GM21528 (cell line): ENCODE measurements around the gene SLC52A1.
"Not testable (repeated sequence)": the region's sequence is repeated elsewhere in the genome, so short reads cannot be mapped to it uniquely, and the experiment has no call there.

Experiments
- ATAC-seq: cut with Tn5 transposase; IDR thresholded peaks from one replicate; pipeline ENCODE4 v1.9.1; 2021; ENCODE audit warnings: mild to moderate bottlenecking, moderate library complexity; ENCODE audit not compliant: unreplicated experiment, low FRiP score

The SLC52A1 gene

DNA sequence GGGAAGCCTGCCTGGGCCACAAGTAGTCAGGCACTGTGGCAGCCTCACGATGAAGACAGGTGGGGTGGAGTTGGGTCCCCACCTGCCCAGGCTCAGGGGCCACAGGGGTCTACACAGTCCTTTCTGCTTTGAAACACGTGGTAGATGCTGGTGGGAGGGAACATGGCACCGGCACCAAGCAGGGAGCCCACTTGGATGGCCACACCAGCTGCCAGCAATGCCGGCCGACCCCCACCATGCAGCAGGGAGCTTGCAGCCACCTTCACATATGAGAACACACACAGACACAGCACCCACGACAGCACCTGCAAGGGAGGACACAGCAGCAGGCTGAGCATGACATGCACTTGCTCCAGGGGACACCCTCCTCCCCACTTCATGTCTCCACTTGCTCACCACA lies 2.4 kb downstream of the SLC52A1 start:
- ATAC-seq, result no peak

DNA sequence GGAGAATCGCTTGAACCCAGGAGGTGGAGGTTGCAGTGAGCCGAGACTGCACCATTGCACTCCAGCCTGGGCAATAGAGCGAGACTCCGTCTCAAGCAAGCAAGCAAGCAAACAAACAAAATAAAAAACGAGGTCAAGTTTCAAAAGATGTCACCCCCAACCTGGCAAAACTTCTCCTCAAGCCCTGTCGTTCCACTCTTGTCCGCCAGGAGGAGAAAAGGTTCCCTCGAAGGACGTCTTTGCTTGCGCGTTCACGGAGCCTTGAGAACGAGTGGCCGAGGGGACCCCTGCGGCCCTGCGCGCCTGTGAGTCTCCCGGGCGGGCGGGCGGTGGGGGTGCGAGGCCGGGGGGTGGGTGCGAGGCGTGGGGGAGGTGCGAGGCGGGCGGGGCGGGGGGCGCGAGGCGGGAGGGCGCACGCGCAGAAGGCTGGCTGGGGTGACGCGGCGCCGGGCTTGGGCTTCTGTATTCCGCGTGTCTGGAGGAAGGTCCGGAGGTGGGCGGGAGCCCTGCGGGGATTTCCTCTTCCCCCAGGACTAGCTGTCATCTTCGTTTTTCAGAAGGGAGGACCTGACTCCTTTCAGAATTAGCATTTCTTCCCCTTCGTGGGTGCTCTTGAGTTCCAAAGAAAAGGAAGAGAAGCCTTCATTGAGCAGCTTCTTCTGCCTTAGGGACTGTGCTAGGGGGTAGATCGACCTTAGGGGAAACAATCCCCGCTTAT lies 3.7 kb downstream of the SLC52A1 start:
- peak; percentile 64 for ATAC-seq

DNA sequence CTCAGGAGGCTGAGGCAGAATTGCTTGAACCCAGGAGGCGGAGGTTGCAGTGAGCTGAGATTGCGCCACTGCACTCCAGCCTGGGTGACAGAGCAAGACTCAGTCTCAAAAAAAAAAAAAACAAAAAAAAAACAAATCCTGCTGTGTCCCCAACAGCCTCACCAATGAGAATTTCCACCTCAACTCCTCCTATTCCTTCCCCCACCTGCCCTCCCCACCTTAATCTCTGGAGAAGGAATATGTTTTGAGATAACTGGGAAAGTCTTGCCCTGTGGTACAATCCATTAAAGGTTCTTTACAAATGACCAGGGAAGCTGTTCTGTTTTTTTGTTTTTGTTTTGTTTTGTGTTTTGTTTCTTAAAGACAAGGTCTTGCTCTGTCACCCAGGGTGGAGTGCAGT lies 5.1 kb downstream of the SLC52A1 start:
- ATAC-seq, result not testable (repeated sequence)

DNA sequence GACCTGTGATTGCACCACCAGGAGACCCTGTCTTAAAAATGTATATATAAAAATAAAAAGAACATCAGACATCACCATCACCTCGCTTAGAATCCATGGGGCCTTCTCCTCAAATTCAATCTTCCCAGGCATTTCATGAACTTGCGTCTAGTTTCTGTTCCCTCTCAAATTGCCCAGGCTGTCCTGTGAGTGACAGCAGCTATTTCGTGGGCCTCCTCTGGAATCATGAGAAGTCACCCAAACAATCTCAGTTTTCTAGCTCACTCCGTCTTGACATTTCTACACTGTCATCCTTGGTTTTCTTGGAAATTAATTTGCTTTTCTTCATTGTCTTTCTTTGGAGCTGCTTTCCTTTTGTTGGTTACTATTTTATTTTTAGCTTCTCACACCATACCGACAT lies 7.3 kb downstream of the SLC52A1 start:
- no peak for ATAC-seq

DNA sequence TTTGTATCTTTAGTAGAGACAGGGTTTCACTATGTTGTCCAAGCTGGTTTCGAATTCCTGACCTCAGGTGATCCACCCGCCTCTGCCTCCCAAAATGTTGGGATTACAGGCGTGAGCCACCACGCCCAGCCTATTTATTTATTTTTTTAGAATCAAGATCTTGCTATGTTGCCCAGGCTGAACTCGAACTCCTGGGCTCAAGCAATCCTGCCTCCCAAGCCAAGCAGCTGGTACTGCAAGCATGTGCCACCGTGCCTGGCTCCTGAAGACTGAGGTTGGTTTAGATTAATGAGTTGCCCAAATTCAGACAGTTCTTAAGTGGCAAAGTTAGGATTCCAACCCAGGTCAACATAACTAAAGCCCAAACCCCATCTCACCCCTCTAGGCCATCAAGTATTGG lies 7.9 kb downstream of the SLC52A1 start:
- ATAC-seq, result no peak

DNA sequence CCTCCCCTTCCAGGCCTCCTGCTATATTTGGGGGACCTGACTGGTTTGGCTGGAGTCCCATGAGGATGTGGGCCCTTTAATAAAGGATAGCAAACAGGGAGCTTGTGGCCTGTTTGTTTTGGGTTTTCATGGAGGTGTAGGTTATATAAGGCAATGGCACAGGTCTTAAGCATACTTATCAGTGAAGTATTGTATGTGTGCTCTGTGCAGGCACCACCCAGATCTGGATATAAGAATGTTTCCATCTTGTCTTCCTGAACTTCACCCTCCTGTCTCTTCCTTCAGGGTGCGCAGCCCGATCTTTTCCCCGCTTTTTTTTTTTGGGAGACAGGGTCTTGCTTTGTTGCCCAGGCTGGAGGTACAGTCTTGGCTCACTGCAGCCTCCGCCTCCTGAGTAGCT lies 10.6 kb downstream of the SLC52A1 start:
- no peak for ATAC-seq

DNA sequence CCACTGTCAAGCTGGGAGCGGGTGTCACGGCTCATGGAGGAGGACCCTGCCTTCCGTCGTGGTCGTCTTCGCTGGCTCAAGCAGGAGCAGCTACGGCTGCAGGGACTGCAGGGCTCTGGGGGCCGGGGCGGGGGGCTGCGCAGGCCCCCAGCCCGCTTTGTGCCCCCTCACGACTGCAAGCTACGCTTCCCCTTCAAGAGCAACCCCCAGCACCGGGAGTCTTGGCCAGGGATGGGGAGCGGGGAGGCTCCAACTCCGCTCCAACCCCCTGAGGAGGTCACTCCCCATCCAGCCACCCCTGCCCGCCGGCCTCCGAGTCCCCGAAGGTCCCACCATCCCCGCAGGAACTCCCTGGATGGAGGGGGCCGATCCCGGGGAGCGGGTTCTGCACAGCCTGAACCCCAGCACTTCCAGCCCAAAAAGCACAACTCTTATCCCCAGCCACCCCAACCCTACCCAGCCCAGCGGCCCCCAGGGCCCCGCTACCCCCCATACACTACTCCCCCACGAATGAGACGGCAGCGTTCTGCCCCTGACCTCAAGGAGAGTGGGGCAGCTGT lies 11.6 kb downstream of the SLC52A1 start:
- ATAC-seq, result no peak

DNA sequence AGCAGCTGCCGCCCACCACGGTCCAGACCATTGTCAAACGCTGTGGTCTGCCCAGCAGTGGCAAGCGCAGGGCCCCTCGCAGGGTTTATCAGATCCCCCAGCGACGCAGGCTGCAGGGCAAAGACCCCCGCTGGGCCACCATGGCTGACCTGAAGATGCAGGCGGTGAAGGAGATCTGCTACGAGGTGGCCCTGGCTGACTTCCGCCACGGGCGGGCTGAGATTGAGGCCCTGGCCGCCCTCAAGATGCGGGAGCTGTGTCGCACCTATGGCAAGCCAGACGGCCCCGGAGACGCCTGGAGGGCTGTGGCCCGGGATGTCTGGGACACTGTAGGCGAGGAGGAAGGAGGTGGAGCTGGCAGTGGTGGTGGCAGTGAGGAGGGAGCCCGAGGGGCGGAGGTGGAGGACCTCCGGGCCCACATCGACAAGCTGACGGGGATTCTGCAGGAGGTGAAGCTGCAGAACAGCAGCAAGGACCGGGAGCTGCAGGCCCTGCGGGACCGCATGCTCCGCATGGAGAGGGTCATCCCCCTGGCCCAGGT lies 13.0 kb downstream of the SLC52A1 start:
- ATAC-seq, result no peak

DNA sequence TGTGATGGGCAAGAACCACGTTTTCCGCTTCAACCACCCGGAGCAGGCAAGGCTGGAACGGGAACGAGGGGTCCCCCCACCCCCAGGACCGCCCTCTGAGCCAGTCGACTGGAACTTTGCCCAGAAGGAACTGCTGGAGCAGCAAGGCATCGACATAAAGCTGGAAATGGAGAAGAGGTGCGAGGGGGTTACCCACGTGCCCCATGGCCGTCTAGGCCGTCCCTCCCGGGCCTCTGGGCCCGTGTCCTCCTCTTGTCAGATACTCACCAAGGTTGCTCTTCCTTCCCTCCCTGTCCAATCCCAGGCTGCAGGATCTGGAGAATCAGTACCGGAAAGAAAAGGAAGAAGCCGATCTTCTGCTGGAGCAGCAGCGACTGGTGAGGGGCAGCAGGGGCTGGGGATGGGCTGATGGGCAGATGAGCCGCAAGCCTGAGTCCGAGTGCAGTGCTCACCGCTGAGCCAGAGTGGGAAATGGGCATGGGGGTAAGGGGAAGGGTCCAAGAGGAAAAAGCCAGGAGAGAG lies 14.7 kb downstream of the SLC52A1 start:
- no peak for ATAC-seq

DNA sequence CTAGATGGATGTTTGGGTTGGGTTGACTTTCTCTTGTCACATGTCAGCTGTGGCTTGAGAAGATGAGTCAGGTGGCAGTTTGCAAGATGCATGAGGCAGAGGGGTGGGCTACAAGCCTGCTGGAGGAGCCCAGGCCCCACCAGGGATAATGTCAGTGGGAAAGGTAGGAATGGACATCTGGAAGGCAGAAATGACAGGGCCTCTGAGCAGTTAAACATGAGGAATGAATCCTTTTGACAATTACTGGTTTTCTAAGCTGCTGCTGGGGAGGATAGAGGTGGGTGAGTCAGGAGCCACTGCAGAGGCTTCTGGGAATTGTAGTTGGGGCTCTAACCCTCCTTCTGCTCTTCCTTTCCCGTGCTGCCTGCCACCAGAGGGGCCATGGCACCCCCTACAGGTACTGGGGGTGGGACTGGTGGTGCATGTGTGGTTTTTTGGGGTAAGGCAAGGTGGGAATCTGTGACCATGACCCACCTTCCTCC lies 15.7 kb downstream of the SLC52A1 start:
- ATAC-seq, result no peak

DNA sequence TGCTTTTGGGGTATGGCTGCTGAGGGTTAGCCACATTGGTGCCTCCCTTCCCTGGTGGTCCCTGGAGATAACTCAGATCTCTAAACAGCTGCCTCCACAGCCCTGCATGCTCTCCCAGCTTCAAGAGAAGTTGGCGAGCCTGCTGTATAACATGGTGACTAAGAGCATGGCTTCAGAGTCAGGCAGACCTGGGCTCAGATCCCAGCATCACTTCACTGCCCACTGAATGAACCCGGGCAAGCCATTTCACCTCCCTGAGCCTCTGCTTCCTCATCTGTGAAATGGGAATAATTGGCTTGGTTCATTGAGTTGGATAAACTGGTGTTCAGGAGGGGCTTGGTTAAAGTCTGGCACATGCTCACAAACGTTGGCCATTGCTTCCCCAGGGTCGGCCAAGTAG lies 20.9 kb downstream of the SLC52A1 start:
- no peak for ATAC-seq

DNA sequence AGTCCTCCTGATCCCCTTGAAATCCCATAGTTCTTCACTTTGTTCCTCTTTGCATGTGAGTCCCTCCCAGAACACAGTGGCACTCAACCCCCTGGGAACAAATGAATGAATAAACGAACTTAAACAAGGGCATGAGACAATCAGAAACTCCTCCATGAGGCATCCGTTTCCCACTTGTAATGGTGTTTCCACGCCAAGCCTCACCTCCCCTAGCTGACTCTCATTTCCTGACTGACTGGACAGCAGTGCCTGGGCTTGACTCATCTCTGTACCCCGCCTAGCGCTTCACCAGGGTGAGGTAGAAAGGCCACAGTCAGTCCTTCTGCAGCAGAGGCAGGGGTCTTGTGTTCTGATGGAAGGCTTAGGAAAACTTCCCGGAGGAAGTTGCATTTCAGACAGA lies 23.3 kb downstream of the SLC52A1 start:
- ATAC-seq, result no peak

DNA sequence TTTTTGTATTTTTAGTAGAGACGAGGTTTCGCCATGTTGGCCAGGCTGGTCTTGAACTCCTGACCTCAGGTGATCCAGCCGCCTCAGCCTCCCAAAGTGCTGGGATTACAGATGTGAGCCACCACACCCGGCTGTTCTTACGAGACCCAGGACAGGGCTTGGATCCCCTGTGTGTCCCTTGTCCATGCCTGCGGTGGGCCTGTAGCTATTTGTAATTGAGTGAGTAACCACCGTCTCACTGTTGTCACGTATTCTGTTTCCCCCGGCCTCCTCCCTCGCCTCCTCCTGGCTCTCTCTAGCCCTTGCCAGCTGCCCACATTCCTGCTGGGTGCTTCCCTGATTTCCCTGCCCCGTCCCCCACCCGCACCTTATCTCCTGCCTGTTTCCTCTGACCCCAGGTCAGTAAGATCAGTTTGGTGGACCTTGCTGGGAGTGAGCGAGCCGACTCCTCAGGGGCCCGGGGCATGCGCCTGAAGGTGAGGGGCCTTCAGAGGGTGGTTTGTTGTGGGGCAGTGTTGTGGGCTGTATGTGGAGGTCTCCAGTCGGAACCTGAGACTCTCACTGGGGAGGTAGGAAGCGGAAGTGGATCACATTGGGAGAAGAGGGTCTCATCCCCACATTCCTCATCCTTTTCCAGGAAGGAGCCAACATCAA lies 31.9 kb downstream of the SLC52A1 start:
- no peak for ATAC-seq

DNA sequence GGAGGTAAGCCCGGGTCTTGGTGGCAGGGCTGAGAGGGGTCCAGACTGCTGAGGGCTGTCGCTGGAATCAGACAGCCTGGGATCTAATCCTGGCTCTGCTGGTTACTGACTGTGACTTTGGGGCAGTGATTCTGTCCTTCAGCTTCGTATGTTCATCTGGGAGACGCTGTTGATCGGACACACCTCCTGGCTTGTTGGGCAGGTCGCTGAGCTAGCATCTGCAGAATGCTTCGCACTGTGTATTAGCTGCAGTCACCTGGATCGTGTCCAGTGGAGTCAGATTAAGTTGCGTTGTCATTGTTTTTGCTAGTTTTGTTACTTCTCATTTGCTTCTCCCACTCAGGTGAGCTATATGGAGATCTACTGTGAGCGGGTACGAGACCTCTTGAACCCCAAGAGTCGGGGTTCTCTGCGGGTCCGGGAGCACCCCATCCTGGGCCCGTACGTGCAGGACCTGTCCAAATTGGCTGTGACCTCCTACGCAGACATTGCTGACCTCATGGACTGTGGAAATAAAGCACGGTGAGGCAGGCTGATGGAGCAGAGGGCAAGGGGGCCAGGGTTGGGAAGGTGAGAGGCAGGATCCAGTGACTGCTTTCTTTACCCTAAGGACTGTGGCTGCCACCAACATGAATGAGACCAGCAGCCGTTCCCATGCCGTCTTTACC lies 33.0 kb downstream of the SLC52A1 start:
- ATAC-seq, result no peak

DNA sequence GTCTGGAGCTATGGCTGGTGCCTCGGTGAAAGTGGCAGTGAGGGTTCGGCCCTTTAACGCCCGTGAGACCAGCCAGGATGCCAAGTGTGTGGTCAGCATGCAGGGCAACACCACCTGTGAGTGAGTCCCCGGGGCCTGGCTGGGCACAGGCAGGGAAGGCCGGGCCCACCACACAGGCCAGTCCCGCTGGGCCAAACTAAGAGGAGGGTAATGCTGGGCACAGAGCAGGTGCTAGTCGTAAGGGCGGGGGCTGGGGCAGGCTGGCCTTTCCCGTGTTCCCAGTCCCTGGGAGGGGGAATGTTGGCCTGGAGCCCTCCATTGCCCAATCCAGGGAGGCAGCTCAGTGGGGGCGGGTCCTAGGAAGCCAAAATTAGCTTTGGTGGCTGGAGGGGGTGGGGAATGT lies 35.0 kb downstream of the SLC52A1 start:
- no peak for ATAC-seq

DNA sequence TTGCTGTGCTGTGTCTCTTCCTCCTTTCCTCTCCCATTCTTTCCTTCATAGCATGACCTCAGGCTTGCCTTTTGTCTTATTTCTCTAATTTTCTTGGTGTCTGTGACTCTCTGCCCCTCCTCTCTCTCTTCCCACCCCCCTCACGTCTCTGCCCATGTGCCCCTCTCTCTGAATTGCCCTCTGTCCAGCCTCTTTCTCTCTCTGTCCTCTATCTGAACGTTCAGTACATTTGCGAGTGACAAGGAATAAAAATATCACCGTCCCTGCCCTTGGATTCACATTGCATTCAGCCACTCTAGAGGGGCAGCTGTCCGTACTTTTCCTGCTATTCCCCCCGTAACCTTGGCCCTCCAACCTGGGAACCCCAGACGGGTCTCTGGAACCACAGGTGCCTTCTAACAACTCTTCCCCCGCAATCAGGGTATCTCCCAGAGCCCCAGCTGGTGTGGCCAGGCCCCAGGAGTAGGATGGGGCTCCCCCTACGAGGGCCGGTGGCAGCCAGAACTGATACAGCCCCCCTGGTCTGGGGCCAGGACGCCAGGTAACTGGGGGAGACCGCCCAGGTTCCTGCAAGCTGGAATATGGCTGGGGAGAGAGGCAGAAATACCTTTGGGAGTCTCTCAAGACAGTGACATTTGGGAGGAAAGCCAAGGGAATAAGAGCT lies 35.7 kb downstream of the SLC52A1 start:
- no peak for ATAC-seq

DNA sequence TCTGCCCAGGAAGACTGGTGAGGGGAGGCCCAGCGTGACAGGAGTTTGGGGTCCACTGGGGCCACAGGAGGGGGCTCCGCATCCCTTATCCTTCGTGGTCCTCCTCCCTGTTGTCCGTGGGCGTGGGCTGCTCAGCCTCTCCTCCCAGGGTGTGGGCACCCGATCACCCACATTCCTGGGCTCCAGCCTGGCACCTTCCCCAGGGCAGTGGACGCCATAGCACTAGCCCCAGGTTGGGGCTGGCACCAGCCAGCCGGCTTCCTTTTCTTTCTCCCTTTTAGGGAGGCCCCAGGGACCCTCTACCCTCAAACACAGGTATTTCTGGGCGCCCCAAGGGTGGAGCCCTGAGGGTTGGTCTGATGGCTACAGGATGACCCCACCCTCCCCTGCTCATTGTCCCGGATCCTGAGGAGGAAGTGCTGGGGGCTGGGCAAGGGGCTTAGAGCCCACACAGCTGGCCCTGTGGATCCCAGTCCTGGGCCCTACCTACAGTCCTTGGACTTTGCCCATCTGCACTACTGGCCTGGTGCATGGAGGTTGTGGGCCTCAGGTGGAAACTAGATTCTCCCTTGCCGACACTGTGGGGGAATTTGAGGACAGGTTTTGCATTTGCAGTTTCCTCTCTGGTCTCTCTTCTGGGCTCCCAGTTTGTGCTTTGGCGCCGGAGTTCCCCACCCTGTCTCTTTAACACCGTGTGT lies 36.3 kb downstream of the SLC52A1 start:
- ATAC-seq, result no peak

DNA sequence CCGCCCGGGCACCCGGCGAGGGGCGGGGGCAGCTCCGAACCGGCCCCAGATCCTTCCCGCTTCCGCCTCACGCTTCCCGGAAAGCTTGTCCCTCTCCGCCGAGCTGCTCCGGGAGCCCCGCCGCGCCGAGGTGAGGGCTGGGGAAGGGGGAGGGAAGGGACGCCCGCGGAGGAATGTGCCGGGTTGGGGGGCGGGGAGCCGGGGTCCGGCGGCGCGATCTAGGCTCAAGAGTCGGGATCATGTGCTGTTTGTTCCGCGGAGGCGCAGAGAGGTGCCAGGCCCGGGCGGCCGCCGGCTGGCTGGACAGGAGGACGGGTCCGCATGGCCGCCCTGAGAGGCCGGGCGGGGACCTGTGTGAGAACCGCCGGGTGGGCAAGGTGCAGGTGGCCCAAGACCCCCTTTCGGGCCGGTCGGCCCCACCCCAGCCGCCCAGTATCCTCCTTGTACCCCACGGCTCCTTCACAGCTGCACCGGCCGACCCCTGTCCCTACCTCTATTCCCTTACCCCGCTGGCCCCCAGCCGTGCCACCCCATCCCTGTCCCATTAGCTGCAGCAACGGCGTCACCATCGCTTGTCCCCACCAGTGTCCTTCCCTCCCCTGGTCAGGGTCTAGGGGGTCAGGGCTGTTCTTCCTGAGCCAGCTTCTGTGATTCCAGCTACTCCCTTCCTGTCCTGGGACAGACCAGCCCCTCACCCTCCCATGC lies 37.0 kb downstream of the SLC52A1 start:
- peak; percentile 9 for ATAC-seq
